ENCODE results near the gene SLC25A2. TPM values are rescaled to one million over a fixed set of nuclear protein-coding genes. Genes with fewer than 3 reads are reported as not detected.

Gene SLC25A2
- total RNA-seq, 1 experiment from 2014 or later = 0.42 TPM

GRCh38 chr5:141258464-141258863, 45.4 kb downstream of the SLC25A2 start:
- no TSS peak for BruUV-seq (replicated peaks)
- intact Hi-C loops (cut with micrococcal nuclease) = no loop called here
- no peak overlapping the region for H3K4me2 ChIP-seq (ENCODE audit: low read length)
- ChIA-PET RAD21 (ENCODE audit: low non-redundant PET in 1 of 2, low total read pairs in 2 of 2, uncharacterized antibody in 2 of 2, unreplicated experiment in 2 of 2) (no interaction called here), CTCF (no interaction called here), POLR2A (no interaction called here)
- no peaks in the 10 kb centered on the region for H3K79me2 ChIP-seq (ENCODE audit: insufficient read depth, low read length)
- TF ChIP-seq ZNF274 (IDR thresholded peaks at IDR 0.05; ENCODE audit: low read depth, low read length) (no peak), TCF7L2 (IDR thresholded peaks at IDR 0.05; ENCODE audit: borderline replicate concordance, extremely low read depth, insufficient read depth, insufficient read length) (no peak), YY1 (IDR thresholded peaks at IDR 0.05; ENCODE audit: extremely low read depth, insufficient replicate concordance, low read depth, low read length) (no peak), SP1 (IDR thresholded peaks at IDR 0.05; ENCODE audit: low read depth) (no peak), ELF1 (IDR thresholded peaks at IDR 0.05; ENCODE audit: borderline replicate concordance, low read depth) (no peak), CEBPB (IDR thresholded peaks at IDR 0.05; ENCODE audit: low read depth) (no peak), ZFX (IDR thresholded peaks at IDR 0.05) (no peak), ATF3 (IDR thresholded peaks at IDR 0.05) (no peak)
- H3K9ac ChIP-seq (ENCODE audit: low read length) = no peak overlapping the region
- no peaks in the 10 kb centered on the region for H3K36me3 ChIP-seq (ENCODE audit: control insufficient read depth in 1 of 2, insufficient read depth in 2 of 2, low read length in 2 of 2)
- DNase-seq (ENCODE audit: low read depth, low spot score) (no peak), ATAC-seq (no peak)
- peaks cover 21 to 26% of the 10 kb centered on the region in 2 experiments; a peak in 2 of 4 replicates for H3K9me3 ChIP-seq (ENCODE audit: control insufficient read depth in 1 of 2, insufficient read depth in 1 of 2, low read depth in 1 of 2, low read length in 2 of 2)
- no peak overlapping the region for H3K4me3 ChIP-seq (replicated peaks in 1 of 2; ENCODE audit: low read depth in 1 of 2, low read length in 2 of 2)
- H3K27me3 ChIP-seq (ENCODE audit: insufficient read depth, low read length) = no peaks in the 10 kb centered on the region
- H4K20me1 ChIP-seq (ENCODE audit: insufficient read depth) = no peaks in the 10 kb centered on the region
- no peaks in the 10 kb centered on the region for H3K9me2 ChIP-seq (ENCODE audit: insufficient read depth)
- H3K27ac ChIP-seq (ENCODE audit: low read depth, low read length) = no peak overlapping the region
- no peaks in the 10 kb centered on the region for H3K4me1 ChIP-seq (ENCODE audit: control insufficient read depth in 1 of 2, insufficient read depth in 2 of 2, low read length in 2 of 2)
- no peak overlapping the region for H2AFZ ChIP-seq (ENCODE audit: low read depth, low read length, poor library complexity, severe bottlenecking)

Other genes starting within 250 kb of the SLC25A2 start
- gene PCDHB2, start 209.4 kb downstream of the SLC25A2 start, total RNA-seq (2021; ENCODE audit: unreplicated experiment) = not detected
- 0.10 TPM for gene PCDHB3, start 203.6 kb downstream of the SLC25A2 start, total RNA-seq (2021; ENCODE audit: unreplicated experiment)
- not detected for gene PCDHB4, start 182.2 kb downstream of the SLC25A2 start, total RNA-seq (2021; ENCODE audit: unreplicated experiment)
- gene PCDHB5, start 168.8 kb downstream of the SLC25A2 start, total RNA-seq (2021; ENCODE audit: unreplicated experiment) = not detected
- not detected for gene PCDHB6, start 154.0 kb downstream of the SLC25A2 start, total RNA-seq (2021; ENCODE audit: unreplicated experiment)
- not detected for gene PCDHB7, start 131.4 kb downstream of the SLC25A2 start, total RNA-seq (2021; ENCODE audit: unreplicated experiment)
- gene PCDHB8, start 126.3 kb downstream of the SLC25A2 start, total RNA-seq (2021; ENCODE audit: unreplicated experiment) = not detected
- not detected for gene PCDHB16, start 121.7 kb downstream of the SLC25A2 start, total RNA-seq (2021; ENCODE audit: unreplicated experiment)
- gene PCDHB9, start 116.9 kb downstream of the SLC25A2 start, total RNA-seq (2021; ENCODE audit: unreplicated experiment) = 0.07 TPM
- not detected for gene PCDHB10, start 111.7 kb downstream of the SLC25A2 start, total RNA-seq (2021; ENCODE audit: unreplicated experiment)
- 0.07 TPM for gene PCDHB11, start 104.4 kb downstream of the SLC25A2 start, total RNA-seq (2021; ENCODE audit: unreplicated experiment)
- not detected for gene PCDHB12, start 95.3 kb downstream of the SLC25A2 start, total RNA-seq (2021; ENCODE audit: unreplicated experiment)
- 0.22 TPM for gene PCDHB13, start 90.1 kb downstream of the SLC25A2 start, total RNA-seq (2021; ENCODE audit: unreplicated experiment)
- 0.27 TPM for gene PCDHB14, start 80.7 kb downstream of the SLC25A2 start, total RNA-seq (2021; ENCODE audit: unreplicated experiment)
- gene PCDHB15, start 58.7 kb downstream of the SLC25A2 start, total RNA-seq (2021; ENCODE audit: unreplicated experiment) = 0.07 TPM
- 40.9 TPM for gene TAF7, start 16.7 kb upstream of the SLC25A2 start, total RNA-seq (2021; ENCODE audit: unreplicated experiment)
- gene PCDHGA1, start 26.5 kb upstream of the SLC25A2 start, total RNA-seq (2021; ENCODE audit: unreplicated experiment) = 0.05 TPM
- not detected for gene PCDHGA2, start 34.7 kb upstream of the SLC25A2 start, total RNA-seq (2021; ENCODE audit: unreplicated experiment)
- not detected for gene PCDHGA3, start 39.8 kb upstream of the SLC25A2 start, total RNA-seq (2021; ENCODE audit: unreplicated experiment)
- gene PCDHGB1, start 46.0 kb upstream of the SLC25A2 start, total RNA-seq (2021; ENCODE audit: unreplicated experiment) = 0.15 TPM
- not detected for gene PCDHGA4, start 51.0 kb upstream of the SLC25A2 start, total RNA-seq (2021; ENCODE audit: unreplicated experiment)
- gene PCDHGB2, start 55.9 kb upstream of the SLC25A2 start, total RNA-seq (2021; ENCODE audit: unreplicated experiment) = 0.34 TPM
- gene PCDHGA5, start 60.1 kb upstream of the SLC25A2 start, total RNA-seq (2021; ENCODE audit: unreplicated experiment) = 0.05 TPM
- 0.10 TPM for gene PCDHGB3, start 66.2 kb upstream of the SLC25A2 start, total RNA-seq (2021; ENCODE audit: unreplicated experiment)
- 0.07 TPM for gene PCDHGA6, start 69.8 kb upstream of the SLC25A2 start, total RNA-seq (2021; ENCODE audit: unreplicated experiment)
- gene PCDHGA7, start 78.7 kb upstream of the SLC25A2 start, total RNA-seq (2021; ENCODE audit: unreplicated experiment) = not detected
- gene PCDHGB4, start 83.6 kb upstream of the SLC25A2 start, total RNA-seq (2021; ENCODE audit: unreplicated experiment) = not detected
- not detected for gene PCDHGA8, start 88.6 kb upstream of the SLC25A2 start, total RNA-seq (2021; ENCODE audit: unreplicated experiment)
- gene PCDHGB5, start 93.9 kb upstream of the SLC25A2 start, total RNA-seq (2021; ENCODE audit: unreplicated experiment) = 0.15 TPM
- 0.34 TPM for gene PCDHGA9, start 98.7 kb upstream of the SLC25A2 start, total RNA-seq (2021; ENCODE audit: unreplicated experiment)
- 0.22 TPM for gene PCDHGB6, start 104.0 kb upstream of the SLC25A2 start, total RNA-seq (2021; ENCODE audit: unreplicated experiment)
- gene PCDHGA10, start 108.9 kb upstream of the SLC25A2 start, total RNA-seq (2021; ENCODE audit: unreplicated experiment) = 3.8 TPM
- gene PCDHGB7, start 113.6 kb upstream of the SLC25A2 start, total RNA-seq (2021; ENCODE audit: unreplicated experiment) = 0.54 TPM
- 0.39 TPM for gene PCDHGA11, start 117.0 kb upstream of the SLC25A2 start, total RNA-seq (2021; ENCODE audit: unreplicated experiment)
- 0.17 TPM for gene PCDHGA12, start 126.5 kb upstream of the SLC25A2 start, total RNA-seq (2021; ENCODE audit: unreplicated experiment)
- 1.2 TPM for gene PCDHGC3, start 171.9 kb upstream of the SLC25A2 start, total RNA-seq (2021; ENCODE audit: unreplicated experiment)
- 0.05 TPM for gene PCDHGC4, start 181.0 kb upstream of the SLC25A2 start, total RNA-seq (2021; ENCODE audit: unreplicated experiment)
- not detected for gene PCDHGC5, start 185.0 kb upstream of the SLC25A2 start, total RNA-seq (2021; ENCODE audit: unreplicated experiment)